Gastrocnemius medialis (tissue), 4 donors: ENCODE results near the gene ZNF280D. TPM values are rescaled to one million over a fixed set of nuclear protein-coding genes. Genes with fewer than 3 reads are reported as not detected.

Source experiments
- ATAC-seq, 2 donors: fragments of 150-250 bp; one replicate each; pipeline ENCODE4 v1.9.1; 2016
- DNase-seq, 2 donors: peaks; one replicate each; pipeline ENCODE4 v3.0.0-alpha.2; 2019
- H3K27ac ChIP-seq, 4 donors: fragments of 200-600 bp; sonication (generic); 1 replicate in 1 of 4; 2 replicates in 3 of 4; pipeline ENCODE4 v1.5.1; 2016 to 2018; ENCODE audit warnings: mild to moderate bottlenecking in 2 of 4, moderate library complexity in 1 of 4
- H3K27me3 ChIP-seq, 3 donors: fragments of 200-600 bp; sonication (generic) in 2 of 3; 1 replicate in 1 of 3; 2 replicates in 2 of 3; pipeline versions ENCODE4 v1.5.1 to v1.6.0; 2016 to 2019; ENCODE audit warnings: mild to moderate bottlenecking in 1 of 3, moderate library complexity in 1 of 3
- H3K36me3 ChIP-seq, 2 donors: fragments of 200-600 bp; sonication (generic) in 1 of 2; one replicate each; pipeline ENCODE4 v1.5.1; 2017 to 2018
- H3K4me1 ChIP-seq, 2 donors: fragments of 200-600 bp; sonication (generic) in 1 of 2; one replicate each; pipeline ENCODE4 v1.5.1; 2016 to 2017; ENCODE audit warnings: mild to moderate bottlenecking in 2 of 2
- H3K4me3 ChIP-seq, 4 donors: fragments of 200-600 bp; sonication (generic) in 3 of 4; 1 replicate in 1 of 4; 2 replicates in 3 of 4; pipeline ENCODE4 v1.5.1; 2016 to 2019; ENCODE audit warnings: mild to moderate bottlenecking in 2 of 4
- H3K9me3 ChIP-seq, 3 donors: fragments of 200-600 bp; sonication (generic) in 2 of 3; 1 replicate in 1 of 3; 2 replicates in 2 of 3; pipeline ENCODE4 v1.5.1; 2016 to 2019
- POLR2A ChIP-seq, 2 donors: fragments of 450-650 bp; IDR thresholded peaks; one replicate each; pipeline ENCODE4 v1.6.1; 2017; ENCODE audit warnings: antibody characterized with exemption in 2 of 2, mild to moderate bottlenecking in 2 of 2, moderate library complexity in 2 of 2
- in situ Hi-C, 4 donors: fragments of 200-750 bp; cut with MboI; loops; one replicate each; pipeline versions ENCODE4 v1.15.0 to v1.8.0; 2017; ENCODE audit warnings: low sequenced_read_pairs in 4 of 4
- intact Hi-C: fragments of 100-400 bp; cut with DNase I; formaldehyde crosslinking; loops from one replicate; pipeline ENCODE4 v1.15.1; 2023; ENCODE audit warnings: low total_unique reads
- total RNA-seq, 4 donors: library from RNA; depleted of rRNA; stranded (reverse); fragments of >200 nt; gene quantifications; one replicate each; pipeline versions ENCODE4 v1.1.0 to v1.2.3, GENCODE V29; 2016
- TF ChIP-seq, protein P1 (sequence below), 5 experiments: fragments of 450-650 bp in 3 of 5; fragments of 200-600 bp in 2 of 5; sonication (generic) in 2 of 5; IDR thresholded peaks in 4 of 5; conservative IDR thresholded peaks in 1 of 5; 1 replicate in 4 of 5; 2 replicates in 1 of 5; pipeline ENCODE4 v1.5.1; 2016 to 2019; ENCODE audit warnings: antibody characterized with exemption in 5 of 5, mild to moderate bottlenecking in 3 of 5, moderate library complexity in 3 of 5

ZNF280D gene
- total RNA-seq, 4 donors from 2014 or later = 19.9 to 45.5 (median 23.4) TPM

DNA sequence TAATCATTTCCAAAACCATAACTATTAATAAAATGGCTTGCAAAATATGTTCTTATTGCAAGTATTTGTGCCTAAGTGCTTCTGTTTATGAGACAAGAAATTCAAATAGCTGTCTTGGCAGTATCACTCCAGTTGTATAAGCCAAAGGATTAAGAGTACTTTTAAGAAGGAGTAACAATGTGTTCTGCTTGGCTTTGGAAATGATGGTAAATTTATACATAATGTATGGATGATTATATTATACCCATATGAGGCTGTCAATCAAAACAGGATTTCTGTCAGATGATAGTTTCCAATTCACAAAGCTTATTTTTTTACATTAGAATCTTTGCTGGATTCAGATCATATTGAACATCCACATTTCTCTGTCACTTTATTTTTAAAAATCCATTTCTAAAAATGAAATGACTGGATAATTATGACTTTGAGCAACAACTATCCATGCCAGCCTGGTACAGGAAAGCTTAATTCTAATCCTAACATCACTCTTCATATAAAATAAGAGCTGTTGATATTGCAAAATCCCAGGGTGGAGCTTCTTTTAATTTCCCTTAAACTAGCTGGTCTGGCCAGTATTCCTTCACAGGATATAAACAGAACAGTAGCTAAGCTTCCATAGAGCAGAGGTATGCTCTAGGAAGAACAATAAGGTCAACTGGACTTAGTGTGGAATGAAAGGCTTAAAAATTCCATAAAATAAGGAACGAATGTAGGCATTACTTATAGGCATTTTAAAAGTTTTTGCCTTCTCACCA, 30.0 kb upstream of the ZNF280D start:
- in situ Hi-C loops (no loop called here), intact Hi-C loops (no loop called here)
- ATAC-seq (peak; percentile 56 to 80), DNase-seq (no peak)
- TF ChIP-seq POLR2A (IDR thresholded peaks at IDR 0.05) = no peak
- TF ChIP-seq, protein P1, sequence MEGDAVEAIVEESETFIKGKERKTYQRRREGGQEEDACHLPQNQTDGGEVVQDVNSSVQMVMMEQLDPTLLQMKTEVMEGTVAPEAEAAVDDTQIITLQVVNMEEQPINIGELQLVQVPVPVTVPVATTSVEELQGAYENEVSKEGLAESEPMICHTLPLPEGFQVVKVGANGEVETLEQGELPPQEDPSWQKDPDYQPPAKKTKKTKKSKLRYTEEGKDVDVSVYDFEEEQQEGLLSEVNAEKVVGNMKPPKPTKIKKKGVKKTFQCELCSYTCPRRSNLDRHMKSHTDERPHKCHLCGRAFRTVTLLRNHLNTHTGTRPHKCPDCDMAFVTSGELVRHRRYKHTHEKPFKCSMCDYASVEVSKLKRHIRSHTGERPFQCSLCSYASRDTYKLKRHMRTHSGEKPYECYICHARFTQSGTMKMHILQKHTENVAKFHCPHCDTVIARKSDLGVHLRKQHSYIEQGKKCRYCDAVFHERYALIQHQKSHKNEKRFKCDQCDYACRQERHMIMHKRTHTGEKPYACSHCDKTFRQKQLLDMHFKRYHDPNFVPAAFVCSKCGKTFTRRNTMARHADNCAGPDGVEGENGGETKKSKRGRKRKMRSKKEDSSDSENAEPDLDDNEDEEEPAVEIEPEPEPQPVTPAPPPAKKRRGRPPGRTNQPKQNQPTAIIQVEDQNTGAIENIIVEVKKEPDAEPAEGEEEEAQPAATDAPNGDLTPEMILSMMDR (IDR thresholded peaks at IDR 0.05 in 4 of 5, conservative IDR thresholded peaks at IDR 0.05 in 1 of 5) = no peak
- H3K4me3 ChIP-seq = no peak overlapping the region
- peaks cover 20 to 22% of the 10 kb centered on the region in 2 donors for H3K4me1 ChIP-seq
- no peaks in the 10 kb centered on the region for H3K27me3 ChIP-seq
- H3K9me3 ChIP-seq = no peaks in the 10 kb centered on the region
- H3K36me3 ChIP-seq = no peaks in the 10 kb centered on the region
- H3K27ac ChIP-seq = peak overlapping the region in 2 of 4 donors; percentile 25 to 36

DNA sequence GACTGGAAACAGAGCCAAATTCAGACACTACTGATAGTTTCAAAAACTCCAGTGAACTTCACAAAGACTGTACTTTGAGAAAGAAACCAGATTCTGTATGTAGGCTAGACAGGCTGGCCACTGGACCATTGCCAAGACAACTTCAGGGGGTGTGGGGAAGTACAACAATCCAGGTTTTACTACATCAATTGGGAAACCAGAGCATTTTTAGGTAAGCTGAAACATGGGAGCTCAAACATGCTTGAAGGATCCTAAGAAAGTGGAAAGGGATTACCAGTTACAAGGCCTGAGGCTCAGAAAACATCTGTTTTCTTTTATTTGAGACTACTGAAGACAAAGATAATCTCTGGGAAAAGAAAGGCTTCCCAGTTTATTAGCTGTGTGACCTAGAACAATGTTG, 26.9 kb upstream of the ZNF280D start:
- in situ Hi-C loops = no loop called here
- H3K27me3 ChIP-seq = no peaks in the 10 kb centered on the region
- no peak for TF ChIP-seq POLR2A (IDR thresholded peaks at IDR 0.05)
- TF ChIP-seq, protein P1 (IDR thresholded peaks at IDR 0.05 in 4 of 5, conservative IDR thresholded peaks at IDR 0.05 in 1 of 5) = no peak
- DNase-seq (no peak), ATAC-seq (no peak)
- intact Hi-C loops = no loop called here
- no peaks in the 10 kb centered on the region for H3K9me3 ChIP-seq
- H3K27ac ChIP-seq = no peak overlapping the region
- H3K36me3 ChIP-seq = no peaks in the 10 kb centered on the region
- H3K4me3 ChIP-seq = no peak overlapping the region
- H3K4me1 ChIP-seq = peaks cover 20 to 22% of the 10 kb centered on the region in 2 donors

DNA sequence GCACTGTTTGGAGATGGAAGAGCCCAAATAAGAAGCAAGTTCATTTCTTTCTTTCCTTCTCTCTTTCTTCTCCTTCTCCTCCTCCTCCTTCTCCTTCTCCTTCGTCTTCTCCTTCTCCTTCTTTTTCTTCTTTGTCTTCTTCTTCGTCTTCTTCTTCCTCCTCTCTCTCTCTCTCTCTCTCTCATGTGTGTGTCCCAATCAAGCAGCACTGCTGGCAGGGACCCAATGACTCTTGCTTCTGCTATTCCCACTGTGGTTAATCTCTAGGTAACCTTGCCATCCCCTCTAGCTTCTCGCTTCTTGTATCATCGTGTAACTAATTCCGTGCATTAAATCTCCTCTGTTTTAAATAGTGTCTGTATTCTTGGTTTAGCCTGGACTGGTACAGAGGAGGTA, 26.1 kb upstream of the ZNF280D start:
- H3K4me1 ChIP-seq = peaks cover 20 to 22% of the 10 kb centered on the region in 2 donors
- ATAC-seq (peak in 1 of 2 donors; percentile 71), DNase-seq (peak; percentile 11 to 52)
- TF ChIP-seq, protein P1 (IDR thresholded peaks at IDR 0.05 in 4 of 5, conservative IDR thresholded peaks at IDR 0.05 in 1 of 5) = no peak
- TF ChIP-seq POLR2A (IDR thresholded peaks at IDR 0.05) = no peak
- intact Hi-C loops = no loop called here
- H3K9me3 ChIP-seq = no peaks in the 10 kb centered on the region
- no peak overlapping the region for H3K27ac ChIP-seq
- no peaks in the 10 kb centered on the region for H3K27me3 ChIP-seq
- no peaks in the 10 kb centered on the region for H3K36me3 ChIP-seq
- in situ Hi-C loops = no loop called here
- H3K4me3 ChIP-seq = no peak overlapping the region

DNA sequence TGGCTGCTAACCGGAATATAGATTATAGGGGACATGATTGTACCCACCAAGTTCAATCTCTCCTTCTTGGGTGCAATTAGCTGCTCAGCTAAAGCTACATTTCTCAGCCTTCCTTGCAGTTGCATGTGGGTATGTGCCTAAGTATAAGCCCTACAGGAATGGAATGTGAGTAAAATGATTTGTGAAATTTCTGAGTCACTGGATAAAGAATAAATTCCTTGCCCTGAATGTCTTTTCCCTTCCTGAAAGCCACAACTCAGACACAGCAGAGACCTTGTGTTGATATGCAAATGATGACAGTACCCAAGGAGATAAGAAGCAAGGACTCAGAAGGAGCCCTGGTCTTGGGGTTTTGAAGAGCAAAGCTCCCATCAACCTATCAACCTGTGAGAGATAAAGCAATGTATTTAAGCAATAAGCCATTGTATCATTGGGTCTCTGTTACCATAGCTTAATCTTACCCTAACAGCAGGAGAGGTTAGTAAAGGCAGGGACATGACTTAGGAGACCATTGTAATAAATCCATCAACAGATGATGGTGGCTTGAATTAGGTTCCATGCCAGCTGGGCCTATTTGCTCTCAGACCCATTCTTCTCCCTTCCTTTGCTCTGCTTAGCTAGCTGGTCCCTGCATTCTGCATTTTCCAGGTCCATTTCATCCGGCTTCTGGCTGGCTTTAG, 25.6 kb upstream of the ZNF280D start:
- ATAC-seq = no peak
- in situ Hi-C loops = no loop called here
- TF ChIP-seq, protein P1 (IDR thresholded peaks at IDR 0.05 in 4 of 5, conservative IDR thresholded peaks at IDR 0.05 in 1 of 5) = no peak
- TF ChIP-seq POLR2A (IDR thresholded peaks at IDR 0.05) = no peak
- no peaks in the 10 kb centered on the region for H3K27me3 ChIP-seq
- no peak overlapping the region for H3K4me3 ChIP-seq
- no peaks in the 10 kb centered on the region for H3K9me3 ChIP-seq
- DNase-seq = no peak
- H3K4me1 ChIP-seq = peaks cover 15 to 18% of the 10 kb centered on the region in 2 donors
- no peak overlapping the region for H3K27ac ChIP-seq
- H3K36me3 ChIP-seq = no peaks in the 10 kb centered on the region
- intact Hi-C loops = no loop called here
